ENCODE data around the gene TOLLIP.

DNA sequence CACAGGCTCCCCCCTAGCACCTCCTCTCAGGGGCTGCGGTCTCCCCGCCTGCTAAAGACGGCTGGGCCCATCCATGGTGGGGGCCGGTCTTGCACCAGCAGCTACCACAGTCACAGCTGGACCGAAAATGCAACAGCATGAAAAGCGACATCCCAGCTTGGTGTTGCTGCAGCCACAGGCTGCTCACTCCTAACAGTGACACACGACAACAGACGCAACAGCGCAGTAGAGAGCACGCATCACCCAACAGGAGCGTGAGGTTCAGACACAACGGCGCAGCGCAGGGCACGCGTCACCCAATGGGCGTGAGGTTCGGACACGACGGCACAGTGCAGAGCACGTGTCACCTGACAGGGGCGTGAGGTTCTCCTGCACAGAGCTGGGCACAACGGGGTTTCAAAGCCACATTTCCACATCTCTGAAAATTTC lies 24.1 kb downstream of the TOLLIP start:
- TF ChIP-seq, protein P1, sequence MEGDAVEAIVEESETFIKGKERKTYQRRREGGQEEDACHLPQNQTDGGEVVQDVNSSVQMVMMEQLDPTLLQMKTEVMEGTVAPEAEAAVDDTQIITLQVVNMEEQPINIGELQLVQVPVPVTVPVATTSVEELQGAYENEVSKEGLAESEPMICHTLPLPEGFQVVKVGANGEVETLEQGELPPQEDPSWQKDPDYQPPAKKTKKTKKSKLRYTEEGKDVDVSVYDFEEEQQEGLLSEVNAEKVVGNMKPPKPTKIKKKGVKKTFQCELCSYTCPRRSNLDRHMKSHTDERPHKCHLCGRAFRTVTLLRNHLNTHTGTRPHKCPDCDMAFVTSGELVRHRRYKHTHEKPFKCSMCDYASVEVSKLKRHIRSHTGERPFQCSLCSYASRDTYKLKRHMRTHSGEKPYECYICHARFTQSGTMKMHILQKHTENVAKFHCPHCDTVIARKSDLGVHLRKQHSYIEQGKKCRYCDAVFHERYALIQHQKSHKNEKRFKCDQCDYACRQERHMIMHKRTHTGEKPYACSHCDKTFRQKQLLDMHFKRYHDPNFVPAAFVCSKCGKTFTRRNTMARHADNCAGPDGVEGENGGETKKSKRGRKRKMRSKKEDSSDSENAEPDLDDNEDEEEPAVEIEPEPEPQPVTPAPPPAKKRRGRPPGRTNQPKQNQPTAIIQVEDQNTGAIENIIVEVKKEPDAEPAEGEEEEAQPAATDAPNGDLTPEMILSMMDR (IDR thresholded peaks at IDR 0.05) = no peak
- TF ChIP-seq POLR2A (IDR thresholded peaks at IDR 0.05) (no peak), EP300 (IDR thresholded peaks at IDR 0.05) (no peak)

Measured in tibial nerve (tissue), 4 donors.